GM13977 (cell line): ENCODE measurements around the gene OR6C65.
"Not testable (repeated sequence)": the region's sequence is repeated elsewhere in the genome, so short reads cannot be mapped to it uniquely, and the experiment has no call there.

Experiments used
- DNase-seq: peaks from one replicate; pipeline ENCODE4 v3.0.0; 2012; ENCODE audit warnings: low spot score
- in situ Hi-C: fragments of 300-500 bp; cut with MboI; formaldehyde crosslinking; loops from one replicate; pipeline ENCODE4 v1.12.0; 2022; ENCODE audit warnings: low sequenced_read_pairs, low pct_unique_long_range_greater_than_20kb, mixed read lengths, inconsistent platforms; ENCODE audit not compliant: unreplicated experiment
- TF ChIP-seq, protein P1 (sequence below): IDR thresholded peaks from 2 replicates; pipeline ENCODE4 v1.5.1; 2012; ENCODE audit warnings: mild to moderate bottlenecking, control low read depth; ENCODE audit not compliant: insufficient read depth; ENCODE audit errors: extremely low read depth, missing control alignments

The OR6C65 gene

DNA sequence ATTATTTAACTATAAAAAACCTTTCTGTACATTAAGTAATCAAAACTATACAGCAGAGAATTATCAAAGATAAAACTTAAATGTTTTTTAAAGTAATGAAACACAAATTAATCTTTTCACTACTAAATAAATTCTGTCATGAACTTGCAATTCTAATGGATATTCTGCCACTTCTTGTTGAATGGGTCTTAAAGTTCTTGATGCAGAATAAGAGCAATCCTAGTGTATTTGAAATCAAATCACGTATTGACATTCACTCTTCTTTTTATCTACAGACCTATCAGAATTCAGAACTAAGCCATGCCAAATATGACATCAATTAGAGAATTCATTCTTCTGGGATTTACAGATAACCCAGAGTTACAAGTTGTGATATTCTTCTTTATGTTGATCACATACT is at the start of gene OR6C65:
Gene OR6C65 (plus strand): TSS at position 301 of the 400 bp plus-strand sequence. CDS start 0 bp downstream, at position 301.
- no peak for DNase-seq
- TF ChIP-seq, protein P1, sequence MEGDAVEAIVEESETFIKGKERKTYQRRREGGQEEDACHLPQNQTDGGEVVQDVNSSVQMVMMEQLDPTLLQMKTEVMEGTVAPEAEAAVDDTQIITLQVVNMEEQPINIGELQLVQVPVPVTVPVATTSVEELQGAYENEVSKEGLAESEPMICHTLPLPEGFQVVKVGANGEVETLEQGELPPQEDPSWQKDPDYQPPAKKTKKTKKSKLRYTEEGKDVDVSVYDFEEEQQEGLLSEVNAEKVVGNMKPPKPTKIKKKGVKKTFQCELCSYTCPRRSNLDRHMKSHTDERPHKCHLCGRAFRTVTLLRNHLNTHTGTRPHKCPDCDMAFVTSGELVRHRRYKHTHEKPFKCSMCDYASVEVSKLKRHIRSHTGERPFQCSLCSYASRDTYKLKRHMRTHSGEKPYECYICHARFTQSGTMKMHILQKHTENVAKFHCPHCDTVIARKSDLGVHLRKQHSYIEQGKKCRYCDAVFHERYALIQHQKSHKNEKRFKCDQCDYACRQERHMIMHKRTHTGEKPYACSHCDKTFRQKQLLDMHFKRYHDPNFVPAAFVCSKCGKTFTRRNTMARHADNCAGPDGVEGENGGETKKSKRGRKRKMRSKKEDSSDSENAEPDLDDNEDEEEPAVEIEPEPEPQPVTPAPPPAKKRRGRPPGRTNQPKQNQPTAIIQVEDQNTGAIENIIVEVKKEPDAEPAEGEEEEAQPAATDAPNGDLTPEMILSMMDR = no peak
- in situ Hi-C loops = no loop called here

DNA sequence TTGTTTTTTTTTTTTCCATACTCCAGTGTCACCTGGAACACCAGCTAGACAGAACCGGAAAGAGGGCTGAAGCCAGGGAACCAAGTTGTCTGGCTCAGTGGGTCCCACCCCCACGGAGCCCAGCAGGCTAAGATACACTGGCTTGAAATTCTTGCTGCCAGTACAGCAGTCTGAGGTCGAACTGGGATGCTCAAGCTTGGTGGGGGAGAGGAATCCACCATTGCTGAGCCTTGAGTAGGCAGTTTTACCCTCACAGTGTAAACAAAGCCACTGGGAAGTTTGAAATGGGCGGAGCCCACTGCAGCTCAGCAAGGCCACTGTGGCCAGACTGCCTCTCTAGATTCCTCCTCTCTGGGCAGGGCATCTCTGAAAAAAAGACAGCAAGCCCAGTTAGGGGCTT is 45.0 kb upstream of the OR6C65 start:
- DNase-seq, in situ Hi-C loops: not testable (repeated sequence)

DNA sequence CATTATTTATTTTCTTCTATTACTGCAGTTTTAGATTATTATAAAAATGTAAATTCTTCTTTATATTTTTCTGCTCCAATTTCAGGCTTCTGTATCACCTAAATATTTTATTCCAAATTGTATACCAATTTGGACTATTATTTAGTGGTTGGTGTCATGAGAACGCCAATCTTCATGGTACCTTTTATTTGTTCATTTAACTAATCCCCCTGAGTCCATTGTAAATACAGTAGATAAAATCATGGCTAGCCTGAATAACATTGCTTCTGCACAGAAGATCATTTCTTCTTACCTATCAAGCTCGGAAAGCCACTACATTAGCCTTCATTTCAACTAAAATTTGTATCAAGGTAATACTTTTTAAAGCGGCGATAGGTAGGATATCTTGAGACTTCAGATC is 37.7 kb upstream of the OR6C65 start, which contains the start of gene OR6C75:
Gene OR6C75 (plus strand): TSS at position 301 of the 400 bp plus-strand sequence. CDS start 2,136 bp downstream, outside the sequence.
- TF ChIP-seq, protein P1 = no peak
- in situ Hi-C loops = no loop called here
- DNase-seq = no peak

DNA sequence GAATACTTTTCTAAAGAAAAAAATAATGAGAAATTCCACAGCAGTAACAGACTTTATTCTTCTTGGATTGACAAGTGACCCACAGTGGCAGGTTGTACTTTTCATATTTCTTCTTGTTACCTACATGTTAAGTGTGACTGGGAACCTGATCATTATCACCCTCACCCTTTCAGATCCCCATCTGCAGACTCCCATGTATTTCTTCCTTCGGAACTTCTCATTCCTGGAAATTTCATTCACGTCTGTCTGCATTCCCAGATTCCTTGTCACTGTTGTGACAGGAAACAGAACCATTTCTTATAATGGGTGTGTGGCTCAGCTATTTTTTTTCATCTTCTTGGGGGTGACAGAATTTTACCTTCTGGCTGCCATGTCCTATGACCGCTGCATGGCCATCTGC is 35.2 kb upstream of the OR6C65 start:
- in situ Hi-C loops = no loop called here
- DNase-seq = no peak
- TF ChIP-seq, protein P1 = no peak

DNA sequence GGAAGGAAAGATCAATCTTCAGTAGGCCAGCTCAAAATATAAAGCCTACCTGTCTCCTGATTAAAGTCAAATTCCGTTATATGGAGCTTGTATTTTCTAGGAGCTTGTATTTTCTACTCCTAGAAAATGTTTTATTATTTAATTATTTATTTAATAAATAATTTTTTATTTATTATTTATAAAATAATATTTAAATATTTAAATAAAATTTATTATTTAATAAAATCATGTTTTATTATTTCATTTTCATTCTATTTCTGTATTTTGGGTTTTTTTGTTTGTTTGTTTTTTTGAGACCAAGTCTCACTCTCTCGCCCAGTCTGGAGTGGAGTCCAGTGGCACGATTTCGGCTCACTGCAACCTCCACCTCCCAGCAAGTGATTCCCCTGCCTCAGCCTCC is 27.8 kb upstream of the OR6C65 start:
- TF ChIP-seq, protein P1 = no peak

DNA sequence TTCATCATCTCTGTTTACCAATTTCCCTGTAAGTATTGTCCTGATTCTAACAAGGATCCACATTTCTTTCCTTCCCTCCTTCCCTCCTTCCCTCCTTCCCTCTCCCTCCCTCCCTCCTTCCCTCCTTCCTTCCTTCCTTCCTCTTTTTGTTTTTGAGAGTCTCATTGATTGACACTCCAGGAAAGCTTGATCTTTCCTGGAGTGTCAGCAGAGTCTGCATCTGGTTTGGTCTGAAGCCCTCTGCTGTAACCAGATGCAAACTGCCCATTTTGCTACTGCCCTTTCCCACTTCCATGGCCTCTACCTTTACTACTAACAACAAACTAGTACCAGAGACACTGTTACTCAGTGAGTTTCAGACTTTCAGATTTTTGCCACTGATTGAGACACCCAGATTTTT is 14.4 kb upstream of the OR6C65 start:
- no peak for DNase-seq
- in situ Hi-C loops = no loop called here
- TF ChIP-seq, protein P1 = no peak

More for the DNA sequence above, 27.8 kb upstream of the OR6C65 start:
- in situ Hi-C loops = no loop called here
- no peak for DNase-seq

DNA sequence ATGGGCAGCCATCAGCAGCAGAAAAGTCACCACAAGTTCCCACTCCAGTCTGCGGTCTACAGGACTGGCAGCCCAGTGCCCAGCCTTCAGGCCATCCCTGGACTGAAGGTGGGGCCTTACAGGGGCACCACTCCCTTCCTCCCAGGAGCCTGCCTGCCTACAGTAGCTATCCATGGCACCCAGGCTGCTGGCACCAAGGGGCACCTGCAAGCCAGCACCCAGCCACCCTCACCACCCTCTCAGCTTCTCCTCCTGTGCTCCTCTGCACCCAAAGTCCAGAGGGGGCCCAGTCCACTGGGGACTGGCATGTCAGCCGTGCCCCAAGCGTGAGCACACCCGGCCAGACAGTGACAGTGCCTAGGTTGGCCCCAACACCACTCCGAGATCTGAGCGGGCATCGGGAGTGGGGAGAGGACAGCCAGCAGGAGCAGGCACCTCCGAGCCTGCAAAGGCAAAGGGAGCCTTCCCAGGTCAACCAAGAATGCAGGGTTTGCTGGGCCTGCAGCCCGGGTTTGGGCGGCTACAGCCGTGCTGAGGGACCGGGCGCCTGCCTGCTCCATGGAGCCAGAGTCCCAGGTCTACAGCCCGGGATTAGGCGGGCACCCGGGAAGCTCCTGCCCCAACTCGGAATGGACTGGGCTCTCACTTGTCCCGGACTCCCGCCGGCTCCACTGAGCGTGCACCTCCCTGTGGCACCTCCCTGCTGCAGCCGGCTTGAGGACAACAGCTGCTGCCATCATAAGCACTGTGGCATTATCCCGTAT is 8.1 kb upstream of the OR6C65 start:
- DNase-seq = no peak
- in situ Hi-C loops = no loop called here
- TF ChIP-seq, protein P1 = no peak
